HEK293 (cell line): ENCODE results near the gene PCDH9.

Experiments used
- ZNF416 ChIP-seq: fragments of 450-650 bp; formaldehyde crosslinking; IDR thresholded peaks from 2 replicates; pipeline ENCODE4 v1.5.1; 2016; ENCODE audit warnings: missing biosample characterization, missing genetic modification characterization
- ZNF530 ChIP-seq: fragments of 450-650 bp; formaldehyde crosslinking; IDR thresholded peaks from 2 replicates; pipeline ENCODE4 v1.5.1; 2016; ENCODE audit warnings: low read depth, missing biosample characterization, missing genetic modification characterization
- ZSCAN30 ChIP-seq: fragments of 450-650 bp; IDR thresholded peaks from 2 replicates; pipeline ENCODE4 v1.5.1; 2018; ENCODE audit warnings: missing biosample characterization, mild to moderate bottlenecking, missing genetic modification characterization, moderate library complexity
- TF ChIP-seq, protein P1 (sequence below): fragments of 450-650 bp; formaldehyde crosslinking; IDR thresholded peaks from 2 replicates; pipeline ENCODE4 v1.5.1; 2017; ENCODE audit warnings: missing biosample characterization, missing genetic modification characterization

DNA sequence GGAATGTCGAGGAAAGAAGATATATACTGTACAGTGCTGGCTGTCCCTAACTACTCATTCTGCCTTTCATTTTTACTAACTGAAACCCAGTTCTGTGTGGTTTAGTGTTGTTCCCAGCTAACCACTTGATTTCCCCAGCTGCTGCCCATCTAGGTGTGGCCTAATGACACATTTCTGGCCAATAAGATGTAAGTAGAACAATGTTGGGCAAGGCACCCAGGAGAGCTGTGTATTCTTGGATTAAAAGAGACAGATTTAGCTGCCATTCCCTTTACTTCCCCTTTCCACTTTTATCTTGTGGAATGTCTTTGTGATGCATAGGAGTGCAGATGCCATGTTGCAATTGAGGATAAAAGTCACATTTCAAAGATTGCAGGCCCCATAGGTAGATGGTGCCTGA is 28.3 kb upstream of the PCDH9 start:
- no peak for TF ChIP-seq ZNF530 (tag by site-specific recombination)
- TF ChIP-seq ZNF416 (tag by site-specific recombination): no peak
- TF ChIP-seq, protein P1, sequence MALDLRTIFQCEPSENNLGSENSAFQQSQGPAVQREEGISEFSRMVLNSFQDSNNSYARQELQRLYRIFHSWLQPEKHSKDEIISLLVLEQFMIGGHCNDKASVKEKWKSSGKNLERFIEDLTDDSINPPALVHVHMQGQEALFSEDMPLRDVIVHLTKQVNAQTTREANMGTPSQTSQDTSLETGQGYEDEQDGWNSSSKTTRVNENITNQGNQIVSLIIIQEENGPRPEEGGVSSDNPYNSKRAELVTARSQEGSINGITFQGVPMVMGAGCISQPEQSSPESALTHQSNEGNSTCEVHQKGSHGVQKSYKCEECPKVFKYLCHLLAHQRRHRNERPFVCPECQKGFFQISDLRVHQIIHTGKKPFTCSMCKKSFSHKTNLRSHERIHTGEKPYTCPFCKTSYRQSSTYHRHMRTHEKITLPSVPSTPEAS (tag by site-specific recombination): no peak
- no peak for TF ChIP-seq ZSCAN30 (tag by site-specific recombination)
